Measurements from ENCODE around the gene AREG. TPM values are rescaled to one million over a fixed set of nuclear protein-coding genes. Genes with fewer than 3 reads are reported as not detected.

The AREG gene
- total RNA-seq, 1 experiment from 2014 or later, result 0.54 TPM

DNA sequence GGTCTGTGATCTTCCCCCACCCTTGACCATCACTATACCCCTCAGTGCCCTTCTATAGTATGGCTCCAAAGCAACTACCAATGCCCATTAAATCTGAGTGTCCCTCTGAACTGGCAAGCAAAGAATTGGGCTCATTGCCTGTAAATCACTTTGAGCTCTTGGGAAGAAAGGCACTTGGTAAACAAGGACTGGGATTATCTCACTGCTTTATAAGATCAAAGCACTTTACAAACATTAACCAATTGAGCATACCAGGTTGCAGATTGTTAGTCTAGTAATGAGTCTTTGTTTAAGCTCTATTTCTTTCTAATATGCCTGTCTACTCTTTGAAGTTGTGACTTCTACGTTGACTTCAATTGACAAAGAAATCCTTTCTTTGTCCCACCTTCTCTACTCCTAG, 34.1 kb downstream of the AREG start:
- in situ Hi-C loops (cut with HindIII; ENCODE audit: low pct_unique_long_range_greater_than_20kb, low sequenced_read_pairs) (no loop called here), intact Hi-C loops (cut with micrococcal nuclease; ENCODE audit: unreplicated experiment) (no loop called here)
- BruUV-seq (replicated peaks), result no TSS peak
- TF ChIP-seq REST (IDR thresholded peaks at IDR 0.05; ENCODE audit: insufficient read depth in 1 of 2, low read depth in 2 of 2, low read length in 1 of 2) (no peak), CTCF (IDR thresholded peaks at IDR 0.05) (no peak), TCF7L2 (IDR thresholded peaks at IDR 0.05; ENCODE audit: low read depth, low read length) (no peak), POLR2AphosphoS5 (IDR thresholded peaks at IDR 0.05; ENCODE audit: low read depth, low read length) (no peak), SIN3A (IDR thresholded peaks at IDR 0.05; ENCODE audit: borderline replicate concordance, insufficient read depth, low read depth, low read length) (no peak)
- ChIA-PET CTCF (no interaction called here), POLR2A (no interaction called here)
- H3K4me3 ChIP-seq (ENCODE audit: low read depth in 2 of 2, low read length in 2 of 2), result no peak overlapping the region
- no peak overlapping the region for H3K27ac ChIP-seq (ENCODE audit: low read length)
- H3K36me3 ChIP-seq (ENCODE audit: control insufficient read depth, insufficient read depth, low read length), result no peaks in the 10 kb centered on the region
- H3K27me3 ChIP-seq (ENCODE audit: control insufficient read depth, insufficient read depth, low read length), result no peaks in the 10 kb centered on the region
- no peaks in the 10 kb centered on the region for H3K4me1 ChIP-seq (ENCODE audit: control insufficient read depth, insufficient read depth, low read length)
- H3K9me3 ChIP-seq (ENCODE audit: control insufficient read depth, insufficient read depth, low read depth, low read length), result no peaks in the 10 kb centered on the region
- ATAC-seq (no peak), DNase-seq (ENCODE audit: low read depth, low spot score) (no peak)

DNA sequence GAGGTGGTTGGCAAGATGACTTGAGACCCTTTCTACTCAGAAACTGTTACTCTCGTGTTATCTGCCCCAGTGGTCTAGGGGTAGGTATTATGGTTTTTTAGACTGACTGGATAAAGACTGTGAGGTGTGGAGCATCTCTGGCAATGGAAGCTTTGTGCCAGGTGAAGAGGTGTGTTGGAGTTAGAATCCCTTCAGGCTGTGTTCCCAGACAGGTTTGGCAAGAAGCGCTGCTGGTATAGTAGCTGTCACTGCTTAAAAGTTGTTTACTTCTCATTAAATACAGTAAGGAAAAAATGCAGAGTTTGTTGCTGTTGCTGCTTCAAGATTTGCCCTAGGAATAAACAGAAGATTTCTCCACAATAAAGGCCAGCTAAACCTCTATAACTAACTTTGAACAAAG, 35.3 kb downstream of the AREG start:
- H3K36me3 ChIP-seq (ENCODE audit: control insufficient read depth, insufficient read depth, low read length), result no peaks in the 10 kb centered on the region
- ATAC-seq (no peak), DNase-seq (ENCODE audit: low read depth, low spot score) (no peak)
- H3K4me3 ChIP-seq (ENCODE audit: low read depth in 2 of 2, low read length in 2 of 2), result no peak overlapping the region
- no peak for TF ChIP-seq POLR2AphosphoS5 (IDR thresholded peaks at IDR 0.05; ENCODE audit: low read depth, low read length)
- TF ChIP-seq CTCF (IDR thresholded peaks at IDR 0.05), result no peak
- TF ChIP-seq REST (IDR thresholded peaks at IDR 0.05; ENCODE audit: insufficient read depth in 1 of 2, low read depth in 2 of 2, low read length in 1 of 2), result no peak
- no peak for TF ChIP-seq SIN3A (IDR thresholded peaks at IDR 0.05; ENCODE audit: borderline replicate concordance, insufficient read depth, low read depth, low read length)
- no peak for TF ChIP-seq TCF7L2 (IDR thresholded peaks at IDR 0.05; ENCODE audit: low read depth, low read length)
- H3K4me1 ChIP-seq (ENCODE audit: control insufficient read depth, insufficient read depth, low read length), result no peaks in the 10 kb centered on the region
- no peaks in the 10 kb centered on the region for H3K9me3 ChIP-seq (ENCODE audit: control insufficient read depth, insufficient read depth, low read depth, low read length)
- CTCF ChIA-PET, result no interaction called here
- in situ Hi-C loops (cut with HindIII; ENCODE audit: low pct_unique_long_range_greater_than_20kb, low sequenced_read_pairs), result no loop called here
- POLR2A ChIA-PET, result no interaction called here
- intact Hi-C loops (cut with micrococcal nuclease; ENCODE audit: unreplicated experiment), result no loop called here
- no TSS peak for BruUV-seq (replicated peaks)
- no peaks in the 10 kb centered on the region for H3K27me3 ChIP-seq (ENCODE audit: control insufficient read depth, insufficient read depth, low read length)
- no peak overlapping the region for H3K27ac ChIP-seq (ENCODE audit: low read length)

Data from Panc1 (cell line).